Calu3 (cell line): ENCODE results near the gene GFY. TPM values are rescaled to one million over a fixed set of nuclear protein-coding genes. Genes with fewer than 3 reads are reported as not detected.

Source experiments
- BruUV-seq: library from RNA; stranded (reverse); fragments of 400-500 nt; replicated peaks from 2 replicates; lab custom pipeline; 2021; lab: Mats Ljungman, UMichigan
- CTCF ChIA-PET: fragments of 300-600 bp; sonication (Branson Sonifier 250); formaldehyde crosslinking; loops from one replicate; lab custom pipeline; 2022; ENCODE audit warnings: antibody characterized with exemption; lab: Charles Lee
- DNase-seq: peaks from one replicate; pipeline ENCODE4 v3.0.0; 2022
- H3K27ac Mint-ChIP-seq: one replicate; pipeline ENCODE4 v1.8.0; 2022; ENCODE audit warnings: mixed read lengths; ENCODE audit not compliant: unreplicated experiment
- H3K27me3 Mint-ChIP-seq: one replicate; pipeline ENCODE4 v1.8.0; 2022; ENCODE audit warnings: mixed read lengths; ENCODE audit not compliant: unreplicated experiment
- H3K36me3 Mint-ChIP-seq: one replicate; pipeline ENCODE4 v1.8.0; 2022; ENCODE audit warnings: mild to moderate bottlenecking, moderate library complexity, mixed read lengths; ENCODE audit not compliant: insufficient read depth, unreplicated experiment
- H3K4me1 Mint-ChIP-seq: one replicate; pipeline ENCODE4 v1.8.0; 2022; ENCODE audit warnings: mild to moderate bottlenecking, low read depth, mixed read lengths; ENCODE audit not compliant: unreplicated experiment
- H3K4me3 Mint-ChIP-seq: one replicate; pipeline ENCODE4 v1.8.0; 2022; ENCODE audit warnings: mild to moderate bottlenecking, low read depth, moderate library complexity, mixed read lengths; ENCODE audit not compliant: unreplicated experiment
- H3K9me3 Mint-ChIP-seq: one replicate; pipeline ENCODE4 v1.8.0; 2022; ENCODE audit warnings: low read depth, mixed read lengths; ENCODE audit not compliant: unreplicated experiment
- intact Hi-C: fragments of 100-400 bp; cut with micrococcal nuclease; formaldehyde crosslinking; loops from one replicate; pipeline ENCODE4 v1.10.0; 2022; ENCODE audit not compliant: unreplicated experiment
- total RNA-seq: library from RNA; stranded (reverse); gene quantifications from 2 replicates; pipeline ENCODE4 v1.2.3, GENCODE V29; 2022
- TF ChIP-seq, protein P1 (sequence below): fragments of 200-600 bp; IDR thresholded peaks from one replicate; pipeline ENCODE4 v1.8.0; 2022; ENCODE audit warnings: antibody characterized with exemption; ENCODE audit not compliant: unreplicated experiment

The GFY gene
- total RNA-seq, 1 experiment from 2014 or later: not detected

DNA sequence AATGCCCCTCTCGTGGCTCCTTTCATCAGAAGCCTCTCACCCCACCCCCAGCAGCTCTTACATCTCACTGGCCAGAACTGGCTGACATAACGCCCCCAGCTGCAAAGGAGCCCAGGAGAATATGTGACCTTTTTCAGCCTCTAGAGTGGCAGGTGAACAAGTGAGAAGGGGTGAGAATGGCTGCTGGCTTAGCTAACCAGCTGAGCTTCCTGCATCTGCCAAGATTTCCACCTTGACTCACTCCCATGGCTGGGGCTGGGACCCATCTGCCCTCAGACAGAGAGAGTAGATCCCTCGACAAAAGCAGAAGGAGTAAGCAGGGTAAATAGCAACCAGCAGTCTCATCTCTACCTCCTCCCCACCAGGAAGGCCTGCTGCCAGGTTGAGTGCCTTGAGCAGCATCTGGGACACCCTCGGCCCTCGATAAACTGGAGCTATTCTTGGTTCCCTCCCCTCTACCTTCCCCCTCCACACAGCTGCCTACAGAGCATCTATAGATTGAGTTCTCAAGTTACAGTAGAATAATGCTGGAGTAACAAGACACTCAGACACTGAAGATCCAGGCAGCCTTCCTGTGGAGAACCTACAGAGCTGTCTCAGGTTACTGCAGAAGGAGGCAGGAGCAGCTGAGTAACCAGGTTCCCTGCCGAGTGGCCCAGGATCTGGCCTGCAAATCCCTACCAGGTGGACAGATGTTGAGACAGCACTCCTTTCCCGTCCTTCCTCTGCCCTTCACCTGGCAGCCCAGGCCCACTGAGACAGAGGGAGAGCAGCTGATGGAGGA lies 21.6 kb upstream of the GFY start:
- Mint-ChIP-seq H3K36me3 (no peaks in the 10 kb centered on the region), H3K4me1 (no peaks in the 10 kb centered on the region), H3K9me3 (no peaks in the 10 kb centered on the region), H3K4me3 (no peak overlapping the region), H3K27ac (no peak overlapping the region), H3K27me3 (peaks cover 37% of the 10 kb centered on the region)
- BruUV-seq: no TSS peak
- TF ChIP-seq, protein P1, sequence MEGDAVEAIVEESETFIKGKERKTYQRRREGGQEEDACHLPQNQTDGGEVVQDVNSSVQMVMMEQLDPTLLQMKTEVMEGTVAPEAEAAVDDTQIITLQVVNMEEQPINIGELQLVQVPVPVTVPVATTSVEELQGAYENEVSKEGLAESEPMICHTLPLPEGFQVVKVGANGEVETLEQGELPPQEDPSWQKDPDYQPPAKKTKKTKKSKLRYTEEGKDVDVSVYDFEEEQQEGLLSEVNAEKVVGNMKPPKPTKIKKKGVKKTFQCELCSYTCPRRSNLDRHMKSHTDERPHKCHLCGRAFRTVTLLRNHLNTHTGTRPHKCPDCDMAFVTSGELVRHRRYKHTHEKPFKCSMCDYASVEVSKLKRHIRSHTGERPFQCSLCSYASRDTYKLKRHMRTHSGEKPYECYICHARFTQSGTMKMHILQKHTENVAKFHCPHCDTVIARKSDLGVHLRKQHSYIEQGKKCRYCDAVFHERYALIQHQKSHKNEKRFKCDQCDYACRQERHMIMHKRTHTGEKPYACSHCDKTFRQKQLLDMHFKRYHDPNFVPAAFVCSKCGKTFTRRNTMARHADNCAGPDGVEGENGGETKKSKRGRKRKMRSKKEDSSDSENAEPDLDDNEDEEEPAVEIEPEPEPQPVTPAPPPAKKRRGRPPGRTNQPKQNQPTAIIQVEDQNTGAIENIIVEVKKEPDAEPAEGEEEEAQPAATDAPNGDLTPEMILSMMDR: no peak
- intact Hi-C loops: no loop called here
- CTCF ChIA-PET: interaction anchor here (0.6 kb wide), 1 partner anchor 30 kb away, joined by 8 read pairs; no protein-coding TSS in a partner anchor
- DNase-seq: no peak

DNA sequence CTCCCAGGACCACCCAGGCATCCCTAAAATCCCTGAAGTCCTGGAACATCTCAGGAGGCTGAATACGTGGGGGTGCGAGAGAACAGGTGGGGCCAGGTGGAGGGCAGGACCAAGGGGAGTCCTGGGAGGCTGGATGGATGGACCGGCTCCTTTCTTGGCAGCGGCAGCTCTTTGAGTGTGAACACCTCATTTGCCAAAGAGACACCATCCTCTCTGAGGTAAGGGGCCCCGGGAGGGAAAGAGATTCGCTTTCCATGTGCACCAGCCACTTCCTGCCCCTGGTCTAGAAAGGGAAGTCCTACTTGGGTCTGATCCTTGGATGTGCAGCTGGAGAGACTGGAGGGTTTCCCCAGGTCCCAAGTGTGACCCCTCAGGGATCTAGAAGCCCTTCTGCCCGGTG lies 18.1 kb upstream of the GFY start:
- Mint-ChIP-seq H3K4me1 (no peaks in the 10 kb centered on the region), H3K27ac (no peak overlapping the region), H3K27me3 (peaks cover 57% of the 10 kb centered on the region), H3K9me3 (no peaks in the 10 kb centered on the region), H3K4me3 (no peak overlapping the region), H3K36me3 (no peaks in the 10 kb centered on the region)
- TF ChIP-seq, protein P1: no peak
- BruUV-seq: no TSS peak
- CTCF ChIA-PET: interaction anchor here (0.6 kb wide), 1 partner anchor 16 kb away, joined by 3 read pairs; no protein-coding TSS in a partner anchor
- no peak for DNase-seq
- intact Hi-C loops: no loop called here

DNA sequence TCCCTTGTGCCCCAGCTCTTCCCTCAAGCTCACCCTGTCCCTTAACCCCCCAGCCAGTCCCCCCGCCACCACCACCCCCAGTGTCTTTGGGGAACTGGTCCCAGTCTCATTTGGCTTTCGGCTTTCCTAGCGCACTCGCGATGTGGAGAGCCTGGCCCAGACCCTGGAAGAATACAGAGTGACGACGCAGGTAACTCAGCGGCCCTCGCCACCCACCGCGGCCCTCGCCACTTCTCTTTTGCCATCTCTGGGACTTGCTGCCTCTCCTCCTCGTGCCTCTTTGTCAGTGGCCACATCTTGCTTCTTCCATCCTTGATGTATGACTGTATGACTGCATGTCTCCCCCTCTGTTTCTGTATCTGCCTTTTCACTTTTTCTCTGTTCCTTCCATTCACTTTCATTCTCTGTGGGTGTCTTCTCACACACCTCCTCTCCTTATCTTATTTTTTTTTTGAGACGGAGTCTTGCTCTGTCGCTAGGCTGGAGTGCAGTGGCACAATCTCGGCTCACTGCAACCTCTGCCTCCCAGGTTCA lies 17.6 kb upstream of the GFY start:
- no peaks in the 10 kb centered on the region for H3K36me3 Mint-ChIP-seq
- H3K27ac Mint-ChIP-seq: no peak overlapping the region
- no peak overlapping the region for H3K4me3 Mint-ChIP-seq
- intact Hi-C loops: no loop called here
- H3K27me3 Mint-ChIP-seq: peaks cover 62% of the 10 kb centered on the region
- H3K9me3 Mint-ChIP-seq: no peaks in the 10 kb centered on the region
- CTCF ChIA-PET: no interaction called here
- no peak for DNase-seq
- H3K4me1 Mint-ChIP-seq: no peaks in the 10 kb centered on the region
- TF ChIP-seq, protein P1: no peak
- BruUV-seq: no TSS peak

DNA sequence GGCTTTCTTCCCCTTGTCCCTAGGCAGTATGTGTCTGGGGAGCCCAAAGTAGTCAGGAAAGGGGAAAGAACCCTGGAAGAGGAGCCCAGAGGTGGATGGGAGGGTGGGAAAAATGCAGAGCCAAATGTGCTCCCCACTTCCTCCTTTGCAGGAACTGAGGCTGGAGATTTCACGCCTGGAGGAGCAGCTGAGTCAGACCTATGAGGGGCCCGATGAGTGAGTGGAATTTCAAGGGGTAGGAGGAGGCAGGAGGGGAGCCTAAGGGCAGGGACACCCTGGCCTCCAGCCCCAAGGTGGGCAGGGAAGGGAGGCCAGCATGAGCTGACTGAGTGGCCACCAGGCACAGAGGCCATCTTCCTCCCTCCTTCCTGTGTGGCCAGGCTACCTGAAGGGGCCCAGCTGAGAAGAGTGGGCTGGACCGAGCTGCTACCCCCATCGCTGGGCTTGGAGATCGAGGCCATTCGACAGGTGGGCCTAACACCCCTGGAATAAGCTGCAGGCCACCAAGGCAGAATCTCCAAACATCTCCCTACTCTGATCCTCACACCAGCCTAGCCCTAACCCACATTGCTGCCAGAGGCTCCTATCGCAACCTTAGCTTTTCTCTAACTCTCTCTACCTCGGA lies 16.3 kb upstream of the GFY start:
- CTCF ChIA-PET: no interaction called here
- intact Hi-C loops: no loop called here
- TF ChIP-seq, protein P1: no peak
- H3K4me3 Mint-ChIP-seq: no peak overlapping the region
- H3K4me1 Mint-ChIP-seq: no peaks in the 10 kb centered on the region
- H3K9me3 Mint-ChIP-seq: no peaks in the 10 kb centered on the region
- H3K27me3 Mint-ChIP-seq: peaks cover 69% of the 10 kb centered on the region
- no peak overlapping the region for H3K27ac Mint-ChIP-seq
- DNase-seq: no peak
- H3K36me3 Mint-ChIP-seq: no peaks in the 10 kb centered on the region
- no TSS peak for BruUV-seq
